Measurements from ENCODE around the gene HES1. TPM values are rescaled to one million over a fixed set of nuclear protein-coding genes. Genes with fewer than 3 reads are reported as not detected.
"Not testable (repeated sequence)": the region's sequence is repeated elsewhere in the genome, so short reads cannot be mapped to it uniquely, and the experiment has no call there.

Gene HES1
- polyA plus RNA-seq (ENCODE audit: insufficient read length in 4 of 4) = 10 to 100 TPM; 84.1 to 98.7 (median 96.0) TPM

GRCh38 chr3:194135806-194136518, at the start of gene HES1:
Gene HES1 (plus strand): TSS chr3:194136148. CDS start chr3:194136381, 233 bp downstream.
- DNase-seq (ENCODE audit: low read depth in 4 of 4, low spot score in 3 of 4) = peak; percentile 91 to 96 (median 92)

- no peak for DNase-seq (ENCODE audit: low read depth in 4 of 4, low spot score in 3 of 4)
Observed at GRCh38 chr3:194086388-194087075, 49.4 kb upstream of the HES1 start.

- no peak for DNase-seq (ENCODE audit: low read depth in 4 of 4, low spot score in 3 of 4)
Observed at GRCh38 chr3:194087280-194087679, 48.7 kb upstream of the HES1 start.

- DNase-seq (ENCODE audit: low read depth in 4 of 4, low spot score in 3 of 4) = no peak
Observed at GRCh38 chr3:194087995-194088855, 47.7 kb upstream of the HES1 start.

- no peak for DNase-seq (ENCODE audit: low read depth in 4 of 4, low spot score in 3 of 4)
Observed at GRCh38 chr3:194089357-194090177, 46.4 kb upstream of the HES1 start.

- not testable (repeated sequence) for DNase-seq (ENCODE audit: low read depth in 4 of 4, low spot score in 3 of 4)
Observed at GRCh38 chr3:194090178-194090555, 45.8 kb upstream of the HES1 start.

GRCh38 chr3:194090716-194091115, 45.2 kb upstream of the HES1 start:
- no peak for DNase-seq (ENCODE audit: low read depth in 4 of 4, low spot score in 3 of 4)

- DNase-seq (ENCODE audit: low read depth in 4 of 4, low spot score in 3 of 4) = no peak
Observed at GRCh38 chr3:194091141-194091540, 44.8 kb upstream of the HES1 start.

- not testable (repeated sequence) for DNase-seq (ENCODE audit: low read depth in 4 of 4, low spot score in 3 of 4)
Observed at GRCh38 chr3:194091897-194092296, 44.1 kb upstream of the HES1 start.

- DNase-seq (ENCODE audit: low read depth in 4 of 4, low spot score in 3 of 4) = no peak
Observed at GRCh38 chr3:194092881-194093301, 43.1 kb upstream of the HES1 start.

- DNase-seq (ENCODE audit: low read depth in 4 of 4, low spot score in 3 of 4) = no peak
Observed at GRCh38 chr3:194093842-194094241, 42.1 kb upstream of the HES1 start.

GRCh38 chr3:194095464-194095863, 40.5 kb upstream of the HES1 start:
- no peak for DNase-seq (ENCODE audit: low read depth in 4 of 4, low spot score in 3 of 4)

GRCh38 chr3:194095902-194096301, 40.0 kb upstream of the HES1 start:
- DNase-seq (ENCODE audit: low read depth in 4 of 4, low spot score in 3 of 4) = no peak

GRCh38 chr3:194097141-194097882, 38.6 kb upstream of the HES1 start:
- DNase-seq (ENCODE audit: low read depth in 4 of 4, low spot score in 3 of 4) = no peak

- no peak for DNase-seq (ENCODE audit: low read depth in 4 of 4, low spot score in 3 of 4)
Observed at GRCh38 chr3:194098081-194098842, 37.7 kb upstream of the HES1 start.

GRCh38 chr3:194098843-194099183, 37.1 kb upstream of the HES1 start:
- DNase-seq (ENCODE audit: low read depth in 4 of 4, low spot score in 3 of 4) = no peak

GRCh38 chr3:194099215-194099614, 36.7 kb upstream of the HES1 start:
- no peak for DNase-seq (ENCODE audit: low read depth in 4 of 4, low spot score in 3 of 4)

- no peak for DNase-seq (ENCODE audit: low read depth in 4 of 4, low spot score in 3 of 4)
Observed at GRCh38 chr3:194100856-194101390, 35.0 kb upstream of the HES1 start.

Data from right renal pelvis (tissue), 4 donors.